Measurements from ENCODE around the gene ACAP2.
"Not testable (repeated sequence)": the region's sequence is repeated elsewhere in the genome, so short reads cannot be mapped to it uniquely, and the experiment has no call there.

The ACAP2 gene

DNA sequence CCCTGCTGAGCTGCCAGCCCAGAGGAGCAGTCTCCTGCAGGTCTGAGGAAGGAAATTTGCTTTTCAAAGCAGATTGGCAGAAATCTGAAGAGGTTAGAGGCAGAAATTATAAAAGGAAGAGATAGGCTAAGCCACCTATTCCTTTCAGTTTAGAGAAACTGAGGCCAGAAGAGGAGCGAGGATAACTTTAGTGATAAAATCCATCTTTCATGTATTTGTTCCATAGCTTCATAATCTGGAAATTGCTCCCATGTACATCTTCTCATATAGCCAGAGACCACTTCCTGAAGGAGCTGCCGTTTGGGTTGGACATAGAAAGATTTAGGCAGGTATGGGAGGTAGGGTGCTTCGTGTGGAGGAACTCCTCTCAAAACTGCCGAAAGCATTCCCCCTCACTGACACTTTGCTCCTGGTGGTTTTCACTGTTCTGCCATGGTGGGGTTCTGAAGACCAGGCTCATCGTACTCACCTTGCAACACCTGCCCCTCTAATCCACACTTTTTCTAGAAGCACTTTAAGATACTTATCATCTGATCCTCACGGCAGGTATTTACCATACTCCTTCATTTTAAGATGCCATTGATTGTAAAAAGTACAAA is 670 bp upstream of the ACAP2 start:
- no peak for DNase-seq

DNA sequence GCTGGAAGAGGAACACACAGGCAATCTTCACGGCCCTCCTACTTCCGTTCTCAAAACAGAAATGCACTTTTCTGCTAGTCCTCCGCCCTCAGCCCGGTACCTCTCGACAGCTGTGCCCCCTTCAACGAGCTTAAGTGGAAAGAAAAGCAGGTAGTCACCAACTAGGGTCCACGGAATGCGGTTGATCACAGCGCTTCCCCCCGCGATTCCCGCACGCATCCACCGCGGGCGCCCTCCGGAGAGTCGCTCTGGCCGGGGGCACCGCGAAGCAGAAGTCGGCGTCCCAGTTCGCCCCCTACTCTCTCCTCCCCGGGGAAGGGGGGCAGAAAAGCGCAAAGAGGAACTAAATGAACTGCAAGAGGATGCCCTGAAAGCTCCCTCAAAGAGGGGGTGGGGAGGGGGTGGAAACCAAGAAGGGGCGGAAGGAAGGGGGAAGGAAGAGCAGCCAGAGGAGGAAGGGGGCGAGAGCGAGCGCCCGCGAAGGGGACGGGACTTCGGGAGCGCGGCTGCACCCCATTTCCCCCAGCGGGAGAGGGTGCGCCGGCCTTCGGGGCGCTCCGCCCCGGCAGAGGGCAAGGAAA is 738 bp downstream of the ACAP2 start:
- DNase-seq: peak; percentile 46 to 58

- no peak for DNase-seq
Observed at GRCh38 chr3:195441476-195441991, 1.3 kb downstream of the ACAP2 start.

GRCh38 chr3:195441051-195441450 is 1.8 kb downstream of the ACAP2 start:
- DNase-seq: no peak

DNA sequence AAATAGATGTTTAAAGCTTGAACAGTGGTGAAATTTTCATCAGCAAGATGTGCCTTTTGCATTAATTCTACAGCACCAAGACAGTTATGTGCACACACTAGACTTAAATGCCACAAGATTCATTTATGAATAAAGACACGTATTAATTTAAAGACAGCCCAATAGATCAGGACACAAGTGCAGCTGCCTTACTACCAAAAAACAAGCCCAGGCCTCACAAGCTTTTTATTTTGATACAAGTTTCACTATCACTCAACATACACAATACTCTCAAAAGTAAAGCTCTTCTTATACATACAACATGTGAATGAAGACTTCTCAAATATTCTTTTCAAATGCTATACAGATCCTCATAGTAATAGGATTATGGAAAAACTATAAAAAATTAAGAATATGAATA is 2.4 kb downstream of the ACAP2 start:
- no peak for DNase-seq

- no peak for DNase-seq
Observed at GRCh38 chr3:195438371-195438770, 4.4 kb downstream of the ACAP2 start.

- DNase-seq: no peak
Observed at GRCh38 chr3:195425849-195426248, 17.0 kb downstream of the ACAP2 start.

GRCh38 chr3:195423818-195424217 is 19.0 kb downstream of the ACAP2 start:
- DNase-seq: no peak

DNA sequence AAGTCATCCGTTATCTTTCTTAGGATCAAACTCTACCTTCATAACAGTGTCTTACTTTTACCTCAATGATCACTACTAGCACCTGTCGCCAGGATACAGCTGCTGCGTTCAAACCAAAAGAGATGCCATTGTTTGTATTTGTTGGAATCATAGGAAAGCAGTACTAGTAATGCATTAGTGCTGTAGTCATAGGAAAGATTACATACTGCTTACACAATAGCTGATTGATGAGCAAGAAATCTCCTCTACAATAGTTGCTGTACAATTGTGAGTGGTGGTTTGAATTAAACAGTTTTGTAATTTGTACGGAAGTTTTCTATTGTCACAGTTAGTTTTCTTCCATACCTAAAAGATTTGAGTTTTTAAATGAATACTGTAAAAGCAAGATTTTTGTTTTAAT is 21.4 kb downstream of the ACAP2 start:
- DNase-seq: no peak

DNA sequence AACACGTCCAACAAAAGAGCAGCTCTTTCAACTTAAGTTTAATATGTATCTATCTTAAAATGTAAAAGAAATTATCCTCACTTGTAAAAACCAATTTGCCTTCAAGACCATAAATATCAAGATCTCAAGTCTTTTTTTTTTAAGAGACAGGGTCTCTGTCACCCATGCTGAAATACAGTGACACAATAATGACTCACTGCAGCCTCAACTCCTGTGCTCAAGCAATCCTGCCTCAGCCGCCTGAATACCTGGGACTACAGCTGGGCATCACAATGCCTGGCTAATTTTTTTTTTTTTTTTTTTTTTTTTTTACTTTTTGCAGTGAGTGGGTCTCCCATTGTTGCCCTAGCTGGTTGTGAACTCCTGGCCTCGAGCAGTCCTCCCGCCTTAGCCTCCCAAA is 26.0 kb downstream of the ACAP2 start:
- no peak for DNase-seq

GRCh38 chr3:195411836-195412235 is 31.0 kb downstream of the ACAP2 start:
- no peak for DNase-seq

DNA sequence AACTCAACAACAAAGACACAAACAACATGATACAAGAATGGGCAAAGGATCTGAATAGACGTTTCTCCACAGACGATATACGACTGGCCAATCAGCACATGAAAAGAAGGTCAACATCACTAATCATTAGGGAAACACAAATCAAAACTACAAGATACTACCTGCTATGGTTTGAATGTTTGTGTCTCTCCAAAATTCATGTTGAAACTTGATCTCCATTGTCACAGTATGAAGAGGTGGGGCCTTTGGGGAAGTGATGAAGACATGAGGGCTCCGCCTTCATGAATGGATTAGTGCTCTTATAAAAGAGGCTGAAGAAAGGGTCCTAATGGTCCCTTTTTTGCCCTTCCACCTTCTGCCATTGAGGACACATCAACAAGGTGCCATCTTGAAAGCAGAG is 32.3 kb downstream of the ACAP2 start:
- no peak for DNase-seq

DNA sequence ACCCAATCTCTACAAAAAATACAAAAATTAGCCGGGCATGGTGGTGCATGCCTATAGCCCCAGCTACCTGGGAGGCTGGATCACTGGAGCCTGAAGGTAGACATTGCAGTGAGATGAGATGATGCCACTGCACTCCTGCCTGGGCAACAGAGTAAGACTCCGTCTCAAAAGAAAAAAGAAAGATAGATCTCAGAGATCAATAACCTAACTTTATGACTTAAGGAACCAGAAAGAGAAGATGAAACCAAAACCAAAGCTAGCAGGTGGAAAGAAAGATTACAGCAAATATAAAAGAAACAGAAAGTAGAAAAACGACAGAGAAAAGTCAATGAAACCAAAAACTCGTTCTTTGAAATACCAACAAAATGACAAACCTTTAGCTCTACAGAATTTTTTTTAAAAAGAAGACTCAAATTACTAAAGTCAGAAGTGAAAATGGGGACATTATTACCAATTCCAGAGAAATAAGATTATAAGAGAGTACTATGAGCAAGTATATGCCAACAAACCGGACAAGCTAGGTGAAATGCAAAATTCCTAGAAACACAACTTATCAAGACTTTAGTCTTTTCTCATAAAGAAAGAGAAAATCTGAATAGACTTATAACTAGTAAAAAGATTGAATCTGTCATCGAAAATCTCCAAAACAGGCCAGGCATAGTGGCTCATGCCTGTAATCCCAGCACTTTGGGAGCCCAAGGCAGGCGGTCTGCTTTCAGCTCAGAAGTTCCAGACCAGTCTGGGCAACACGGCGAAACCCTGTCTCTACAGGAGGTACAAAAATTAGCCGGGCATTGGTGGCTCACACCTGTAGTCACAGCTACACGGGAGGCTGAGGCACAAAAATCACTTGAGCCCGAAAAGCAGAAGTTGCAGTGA is 35.0 kb downstream of the ACAP2 start:
- DNase-seq: peak in 1 of 2 experiments; percentile 27

GRCh38 chr3:195405651-195406050 is 37.2 kb downstream of the ACAP2 start:
- DNase-seq: no peak

DNA sequence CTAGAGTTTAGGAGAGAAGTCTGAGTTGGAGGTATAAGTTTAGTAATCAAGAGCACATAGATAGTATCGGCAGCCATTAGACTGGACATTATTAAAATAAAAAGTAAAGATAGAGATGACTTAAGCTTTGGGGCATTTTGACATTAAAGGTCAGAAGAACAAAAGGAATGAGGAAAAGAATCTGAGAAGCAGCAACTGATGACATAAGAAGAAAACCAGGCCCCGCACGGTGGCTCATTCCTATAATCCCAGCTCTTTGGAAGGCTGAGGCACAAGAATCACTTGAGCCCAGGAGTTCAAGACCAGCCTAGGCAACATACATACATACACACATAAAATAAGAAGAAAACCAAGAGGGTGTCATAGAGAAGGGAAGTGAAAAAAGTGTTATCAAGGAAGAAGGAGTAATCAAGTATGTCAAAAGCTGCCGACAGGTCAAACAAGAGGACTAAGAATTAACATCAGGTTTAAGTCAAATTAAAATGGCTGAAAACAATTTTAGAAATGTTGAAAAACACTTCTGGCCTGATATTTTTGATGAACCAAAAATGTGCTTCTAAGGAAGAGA is 38.9 kb downstream of the ACAP2 start:
- DNase-seq: no peak

GRCh38 chr3:195403244-195403643 is 39.6 kb downstream of the ACAP2 start:
- DNase-seq: no peak

DNA sequence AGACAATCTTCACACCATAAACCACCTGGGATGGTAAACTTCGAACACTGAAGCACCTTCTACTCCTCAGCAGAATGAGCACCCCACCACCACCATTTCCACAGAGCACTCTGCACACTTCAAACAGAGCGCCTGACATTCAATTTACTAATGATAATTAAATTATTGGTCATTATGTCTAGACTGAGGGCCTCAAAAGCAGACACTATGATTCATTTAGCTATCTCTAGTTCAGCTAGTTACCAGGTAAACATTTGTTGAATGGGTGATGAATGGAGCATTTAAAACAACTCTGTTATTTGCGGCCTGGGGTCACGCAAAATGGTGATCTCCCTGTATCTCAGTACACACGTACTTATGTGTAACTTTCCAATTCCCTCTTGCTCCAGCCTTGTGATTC is 40.9 kb downstream of the ACAP2 start:
- no peak for DNase-seq

- not testable (repeated sequence) for DNase-seq
Observed at GRCh38 chr3:195398460-195398859, 44.4 kb downstream of the ACAP2 start.

- DNase-seq: no peak
Observed at GRCh38 chr3:195397524-195397923, 45.3 kb downstream of the ACAP2 start.

GRCh38 chr3:195395208-195395816 is 47.5 kb downstream of the ACAP2 start:
- DNase-seq: no peak

DNA sequence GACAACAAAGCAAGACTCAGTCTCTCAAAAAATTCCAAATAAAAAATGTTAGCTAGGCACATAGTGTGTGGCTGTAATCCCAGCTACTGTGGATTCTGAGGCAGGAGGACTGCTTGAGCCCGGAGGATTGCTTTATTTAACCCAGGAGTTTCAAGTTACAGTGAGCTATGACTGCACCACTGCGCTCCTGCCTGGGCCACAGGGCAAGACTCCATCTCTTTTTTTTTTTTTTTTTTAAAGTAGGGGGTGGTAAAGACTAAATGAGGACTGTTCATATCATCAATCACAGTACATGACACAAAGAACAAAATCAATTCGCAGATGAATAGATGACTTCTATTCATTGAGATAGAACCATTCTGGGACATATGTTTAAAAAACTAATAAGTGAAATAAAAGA is 48.1 kb downstream of the ACAP2 start:
- DNase-seq: no peak

- no peak for DNase-seq
Observed at GRCh38 chr3:195394024-195394423, 48.8 kb downstream of the ACAP2 start.

DNA sequence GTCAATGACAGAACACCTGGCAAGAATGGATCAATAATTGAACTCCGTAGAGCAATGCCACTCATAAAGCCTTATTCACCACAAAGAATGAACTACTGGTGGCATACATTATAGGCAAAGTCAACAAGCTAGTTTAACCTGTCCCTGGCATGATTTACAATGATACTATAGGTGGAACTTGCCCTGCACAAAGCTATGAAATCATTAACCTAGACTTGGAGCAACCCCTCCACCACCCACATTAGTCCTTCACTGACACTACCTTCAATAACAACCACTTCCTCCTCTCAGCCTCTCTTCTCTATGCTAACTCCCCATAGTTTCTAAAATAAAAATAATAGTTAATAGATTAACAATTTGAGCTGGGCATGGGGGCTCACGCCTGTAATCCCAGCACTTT is 54.4 kb downstream of the ACAP2 start:
- no peak for DNase-seq

Data from activated CD4-positive, alpha-beta T cell treated with anti-CD3 and anti-CD28 coated beads, Interleukin-2, amount 50 U/mL, for 48 hours (primary cell).